Body of pancreas (tissue), 4 donors: Measurements from ENCODE around the gene ZNF738. TPM values are rescaled to one million over a fixed set of nuclear protein-coding genes. Genes with fewer than 3 reads are reported as not detected.
A peak's percentile ranks its signal among the peaks of the same experiment; 100 is the strongest.
"Not testable (repeated sequence)": the region's sequence is repeated elsewhere in the genome, so short reads cannot be mapped to it uniquely, and the experiment has no call there.

Source experiments
- ATAC-seq: fragments of 150-250 bp; one replicate; pipeline ENCODE4 v1.9.1; 2016
- DNase-seq, 4 donors: peaks; one replicate each; pipeline ENCODE4 v3.0.0-alpha.2; 2019
- H3K27ac ChIP-seq, 4 donors: fragments of 200-600 bp; sonication (generic); 1 replicate in 3 of 4; 2 replicates in 1 of 4; pipeline versions ENCODE4 v1.5.1 to v1.6.1; 2016 to 2019; ENCODE audit warnings: mild to moderate bottlenecking in 1 of 4, mixed read lengths in 1 of 4, moderate library complexity in 1 of 4
- H3K27me3 ChIP-seq, 2 donors: fragments of 200-600 bp; sonication (generic); one replicate each; pipeline ENCODE4 v1.6.0; 2016; ENCODE audit warnings: mild to moderate bottlenecking in 1 of 2
- H3K36me3 ChIP-seq, 2 donors: fragments of 200-600 bp; sonication (generic); replicated peaks in 1 of 2; 2 replicates each; pipeline ENCODE4 v1.5.1; 2016; ENCODE audit warnings: low read depth in 2 of 2; ENCODE audit not compliant: insufficient read depth in 1 of 2
- H3K4me1 ChIP-seq: fragments of 200-600 bp; sonication (generic); one replicate; pipeline ENCODE4 v1.6.0; 2016
- H3K4me3 ChIP-seq, 2 donors: fragments of 200-600 bp; sonication (generic); 1 replicate in 1 of 2; 2 replicates in 1 of 2; pipeline ENCODE4 v1.5.1; 2016 to 2019
- H3K9me3 ChIP-seq, 3 donors: fragments of 200-600 bp; sonication (generic); 1 replicate in 2 of 3; 2 replicates in 1 of 3; pipeline ENCODE4 v1.5.1; 2016
- CTCF ChIP-seq, 7 experiments: fragments of 450-650 bp in 4 of 7; fragments of 200-600 bp in 3 of 7; sonication (generic) in 3 of 7; IDR thresholded peaks; one replicate each; pipeline ENCODE4 v1.5.1; 2016 to 2019; ENCODE audit warnings: antibody characterized with exemption in 7 of 7
- POLR2A ChIP-seq, 3 donors: fragments of 450-650 bp; IDR thresholded peaks; one replicate each; pipeline ENCODE4 v1.6.1; 2016; ENCODE audit warnings: antibody characterized with exemption in 3 of 3, mild to moderate bottlenecking in 2 of 3
- WGBS, 2 donors: methylation state at CpG; one replicate each; pipeline ENCODE4 v1.1.5; 2017; 5-methylcytosine and 5-hydroxymethylcytosine counted together
- intact Hi-C: fragments of 100-400 bp; cut with DNase I; formaldehyde crosslinking; loops from one replicate; pipeline ENCODE4 v1.15.1; 2023
- total RNA-seq, 2 donors: library from RNA; depleted of rRNA; stranded (reverse); fragments of >200 nt; gene quantifications; one replicate each; pipeline ENCODE4 v1.1.0, GENCODE V29; 2016

Gene ZNF738
- total RNA-seq: 1 to 10 TPM; 3.0 to 4.7 TPM

- Histone ChIP-seq H3K9me3 (no peaks in the 10 kb centered on the region), H3K4me1 (no peaks in the 10 kb centered on the region)
- DNase-seq: peak; percentile 86 to 92 (median 90)
Observed at GRCh38 chr19:21358768-21359451, at the start of gene ZNF738. TSS of gene ZNF738 (plus strand) at chr19:21359000. CDS start at chr19:21359141, 141 bp downstream.

GRCh38 chr19:21312807-21313206, 46.0 kb upstream of the ZNF738 start:
- DNase-seq, ATAC-seq, H3K27ac ChIP-seq, H3K36me3 ChIP-seq, intact Hi-C loops, H3K4me3 ChIP-seq, H3K9me3 ChIP-seq, H3K27me3 ChIP-seq: not testable (repeated sequence)
- peaks cover 17% of the 10 kb centered on the region for H3K4me1 ChIP-seq
- WGBS, 2 donors: 94 to 98% methylated on average over 2 of the region's 2 CpGs

More at GRCh38 chr19:21358768-21359451, at the start of gene ZNF738:
- H3K4me3 ChIP-seq: peak within 1 kb of the TSS; percentile 85 to 93
- WGBS, 2 donors: 0% methylated on average over 20 to 36 of the region's 36 CpGs
- H3K27me3 ChIP-seq: no peaks in the 10 kb centered on the region
- intact Hi-C loops: no loop called here
- no peaks in the 10 kb centered on the region for H3K36me3 ChIP-seq
- H3K27ac ChIP-seq: peak within 1 kb of the TSS; percentile 30 to 86 (median 74)
- TF ChIP-seq POLR2A (IDR thresholded peaks at IDR 0.05) (peak in 2 of 3 donors; percentile 57 to 60), CTCF (IDR thresholded peaks at IDR 0.05) (peak in 1 of 7 experiments; percentile 6)
- peak; percentile 99 for ATAC-seq

- Histone ChIP-seq H3K4me1 (peaks cover 20% of the 10 kb centered on the region), H3K9me3 (no peaks in the 10 kb centered on the region), H3K36me3 (no peaks in the 10 kb centered on the region), H3K4me3 (no peak overlapping the region), H3K27ac (no peak overlapping the region), H3K27me3 (no peaks in the 10 kb centered on the region)
- ATAC-seq (no peak), DNase-seq (no peak)
- TF ChIP-seq POLR2A (IDR thresholded peaks at IDR 0.05): no peak
- no peak for TF ChIP-seq CTCF (IDR thresholded peaks at IDR 0.05)
- intact Hi-C loops: no loop called here
- WGBS, 2 donors: 50 to 87% methylated on average over 1 of the region's 1 CpG
Observed at GRCh38 chr19:21314676-21315075, 44.1 kb upstream of the ZNF738 start.

DNA sequence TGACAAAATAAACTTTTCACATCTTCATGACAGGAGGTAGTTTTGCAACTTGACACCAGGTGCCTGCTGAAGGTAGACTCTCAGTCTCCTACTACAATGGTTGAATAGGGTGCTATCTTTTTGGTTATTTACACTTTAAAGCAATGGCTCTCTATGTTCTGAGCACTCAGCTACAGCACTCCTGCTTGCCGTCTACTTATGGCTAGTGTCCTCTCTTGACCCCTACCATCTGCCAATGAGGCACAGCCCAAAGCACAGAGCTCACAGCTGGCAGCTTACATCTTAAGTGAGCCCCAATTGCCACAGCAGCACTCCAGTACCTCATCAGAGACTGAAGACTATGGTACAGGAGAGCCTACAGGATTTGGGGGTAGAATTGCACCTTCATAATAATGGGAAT, 41.0 kb upstream of the ZNF738 start:
- WGBS, 2 donors: 55 to 56% methylated on average over 1 of the region's 1 CpG
- H3K27ac ChIP-seq: no peak overlapping the region
- ATAC-seq: peak; percentile 24
- DNase-seq: no peak
- intact Hi-C loops: no loop called here
- no peaks in the 10 kb centered on the region for H3K9me3 ChIP-seq
- H3K4me3 ChIP-seq: no peak overlapping the region
- no peaks in the 10 kb centered on the region for H3K27me3 ChIP-seq
- no peaks in the 10 kb centered on the region for H3K36me3 ChIP-seq
- TF ChIP-seq POLR2A (IDR thresholded peaks at IDR 0.05): no peak
- TF ChIP-seq CTCF (IDR thresholded peaks at IDR 0.05): no peak
- peaks cover 24% of the 10 kb centered on the region for H3K4me1 ChIP-seq

GRCh38 chr19:21321134-21321533, 37.7 kb upstream of the ZNF738 start:
- TF ChIP-seq CTCF (IDR thresholded peaks at IDR 0.05): no peak
- no peak for TF ChIP-seq POLR2A (IDR thresholded peaks at IDR 0.05)
- ATAC-seq (no peak), DNase-seq (no peak)
- no peak overlapping the region for H3K27ac ChIP-seq
- H3K4me3 ChIP-seq: no peak overlapping the region
- no peaks in the 10 kb centered on the region for H3K36me3 ChIP-seq
- no peaks in the 10 kb centered on the region for H3K27me3 ChIP-seq
- H3K4me1 ChIP-seq: peaks cover 24% of the 10 kb centered on the region
- 57 to 85% methylated on average over 4 of the region's 4 CpGs for WGBS, 2 donors
- intact Hi-C loops: no loop called here
- no peaks in the 10 kb centered on the region for H3K9me3 ChIP-seq
